GM13977 (cell line): ENCODE measurements around the gene OTOGL.

ENCODE experiments used
- DNase-seq: peaks from one replicate; pipeline ENCODE4 v3.0.0; 2012; ENCODE audit warnings: low spot score
- in situ Hi-C: fragments of 300-500 bp; cut with MboI; formaldehyde crosslinking; loops from one replicate; pipeline ENCODE4 v1.12.0; 2022; ENCODE audit warnings: low sequenced_read_pairs, low pct_unique_long_range_greater_than_20kb, mixed read lengths, inconsistent platforms; ENCODE audit not compliant: unreplicated experiment
- TF ChIP-seq, protein P1 (sequence below): IDR thresholded peaks from 2 replicates; pipeline ENCODE4 v1.5.1; 2012; ENCODE audit warnings: mild to moderate bottlenecking, control low read depth; ENCODE audit not compliant: insufficient read depth; ENCODE audit errors: extremely low read depth, missing control alignments

The OTOGL gene

DNA sequence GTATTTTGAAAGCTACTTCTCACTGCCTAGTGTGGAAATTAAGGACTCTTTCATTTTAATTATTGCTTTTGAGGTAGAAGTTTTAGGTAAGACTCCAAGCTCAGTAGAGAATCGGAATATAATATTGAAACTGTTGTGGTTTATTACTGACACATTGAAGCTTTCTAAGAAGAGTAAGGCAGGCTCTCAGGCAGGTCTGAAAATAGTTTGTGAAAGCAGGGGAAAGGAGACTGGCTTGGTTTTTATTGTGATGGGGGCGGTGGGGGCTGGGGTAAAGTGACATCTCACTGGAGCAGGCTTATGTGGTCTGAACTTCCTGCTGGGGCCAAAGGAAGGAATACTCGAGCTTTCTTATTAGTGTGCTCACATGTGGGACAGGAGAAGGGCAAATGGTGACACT is 79.5 kb downstream of the OTOGL start:
- in situ Hi-C loops: no loop called here
- TF ChIP-seq, protein P1, sequence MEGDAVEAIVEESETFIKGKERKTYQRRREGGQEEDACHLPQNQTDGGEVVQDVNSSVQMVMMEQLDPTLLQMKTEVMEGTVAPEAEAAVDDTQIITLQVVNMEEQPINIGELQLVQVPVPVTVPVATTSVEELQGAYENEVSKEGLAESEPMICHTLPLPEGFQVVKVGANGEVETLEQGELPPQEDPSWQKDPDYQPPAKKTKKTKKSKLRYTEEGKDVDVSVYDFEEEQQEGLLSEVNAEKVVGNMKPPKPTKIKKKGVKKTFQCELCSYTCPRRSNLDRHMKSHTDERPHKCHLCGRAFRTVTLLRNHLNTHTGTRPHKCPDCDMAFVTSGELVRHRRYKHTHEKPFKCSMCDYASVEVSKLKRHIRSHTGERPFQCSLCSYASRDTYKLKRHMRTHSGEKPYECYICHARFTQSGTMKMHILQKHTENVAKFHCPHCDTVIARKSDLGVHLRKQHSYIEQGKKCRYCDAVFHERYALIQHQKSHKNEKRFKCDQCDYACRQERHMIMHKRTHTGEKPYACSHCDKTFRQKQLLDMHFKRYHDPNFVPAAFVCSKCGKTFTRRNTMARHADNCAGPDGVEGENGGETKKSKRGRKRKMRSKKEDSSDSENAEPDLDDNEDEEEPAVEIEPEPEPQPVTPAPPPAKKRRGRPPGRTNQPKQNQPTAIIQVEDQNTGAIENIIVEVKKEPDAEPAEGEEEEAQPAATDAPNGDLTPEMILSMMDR: no peak
- DNase-seq: no peak

DNA sequence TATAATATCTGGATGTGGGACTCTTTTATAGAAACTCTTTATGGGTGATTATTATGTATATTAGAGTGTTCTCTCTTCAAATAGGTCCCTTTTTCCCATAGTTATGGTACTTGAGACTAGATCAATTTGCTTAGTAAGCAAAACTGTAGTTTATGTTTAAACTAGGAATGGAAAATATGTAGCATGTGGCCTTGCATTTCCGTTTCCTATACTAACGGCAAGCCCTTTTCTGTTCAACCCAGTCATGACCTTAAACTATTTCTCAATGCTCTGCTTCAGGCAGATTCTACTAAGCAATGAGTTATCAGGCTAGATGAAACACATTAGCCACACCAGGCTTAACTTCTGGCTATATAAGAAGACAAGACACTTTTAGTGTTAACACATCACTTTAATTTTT is 84.6 kb downstream of the OTOGL start:
- in situ Hi-C loops: no loop called here
- DNase-seq: no peak
- TF ChIP-seq, protein P1: no peak

DNA sequence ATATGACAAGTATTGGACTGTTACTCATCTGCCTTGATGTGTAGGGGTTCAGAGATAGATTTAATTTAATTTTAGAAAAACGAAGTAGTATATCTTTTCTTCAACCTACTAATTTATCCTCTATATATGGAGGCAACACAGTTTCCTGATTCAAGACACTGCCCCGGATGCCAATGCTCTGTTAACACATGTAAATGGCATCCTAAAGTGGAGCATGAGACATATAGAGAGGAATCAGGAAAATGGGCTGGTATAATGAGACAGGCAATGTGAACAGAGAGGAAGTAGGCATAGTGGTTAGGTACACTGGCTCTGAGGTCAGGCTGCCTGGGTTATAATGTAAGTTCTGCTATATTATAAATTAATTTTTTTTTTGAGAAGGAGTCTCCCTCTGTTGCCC is 85.6 kb downstream of the OTOGL start:
- in situ Hi-C loops: no loop called here
- TF ChIP-seq, protein P1: no peak
- DNase-seq: no peak

DNA sequence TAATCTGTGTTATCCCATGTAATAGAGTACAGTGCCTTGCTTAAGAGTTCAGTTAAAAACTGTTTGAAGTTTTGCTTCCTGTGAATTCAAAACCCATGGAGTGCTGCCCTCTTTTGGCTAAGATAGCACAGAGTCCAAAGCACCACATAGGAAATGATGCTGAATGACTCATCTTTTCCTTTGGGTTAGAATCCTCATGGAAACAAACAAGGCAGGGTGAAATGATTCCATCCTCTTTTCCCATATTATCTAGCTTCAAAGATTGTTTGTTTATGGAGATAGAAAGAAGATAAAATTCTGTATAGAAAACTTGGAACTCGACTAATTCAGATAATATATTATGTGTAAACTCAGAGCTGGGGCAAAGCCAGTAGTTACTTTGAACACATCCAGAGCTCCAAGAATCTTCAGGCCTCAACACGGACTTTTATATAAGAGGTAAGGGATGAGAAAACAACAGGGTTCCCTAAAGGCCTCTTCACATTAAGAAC is 87.4 kb downstream of the OTOGL start:
- peak; percentile 25 for DNase-seq

DNA sequence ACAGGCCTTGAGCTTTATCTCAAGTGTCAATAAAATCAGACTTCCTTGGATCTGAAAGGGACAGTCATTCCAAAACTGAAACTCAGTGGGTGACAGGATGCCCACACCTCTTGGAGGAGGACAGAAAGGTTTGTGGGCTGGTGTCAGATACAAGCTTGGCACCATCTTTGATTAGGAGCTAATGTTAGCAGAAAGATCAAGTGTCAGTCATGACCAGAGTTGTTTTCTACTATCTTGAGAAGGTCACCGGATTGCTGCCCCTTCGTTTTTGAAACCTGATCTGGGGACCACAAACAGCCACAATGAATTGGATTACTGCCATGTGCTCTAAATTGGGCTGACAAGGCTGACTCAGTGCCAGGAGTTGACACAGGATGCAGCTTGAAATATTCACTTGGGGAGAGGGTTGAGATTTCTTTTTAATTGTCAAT is 88.3 kb downstream of the OTOGL start:
- TF ChIP-seq, protein P1: no peak
- in situ Hi-C loops: no loop called here
- no peak for DNase-seq

More for the DNA sequence above, 87.4 kb downstream of the OTOGL start:
- in situ Hi-C loops: no loop called here
- TF ChIP-seq, protein P1: peak; percentile 66

DNA sequence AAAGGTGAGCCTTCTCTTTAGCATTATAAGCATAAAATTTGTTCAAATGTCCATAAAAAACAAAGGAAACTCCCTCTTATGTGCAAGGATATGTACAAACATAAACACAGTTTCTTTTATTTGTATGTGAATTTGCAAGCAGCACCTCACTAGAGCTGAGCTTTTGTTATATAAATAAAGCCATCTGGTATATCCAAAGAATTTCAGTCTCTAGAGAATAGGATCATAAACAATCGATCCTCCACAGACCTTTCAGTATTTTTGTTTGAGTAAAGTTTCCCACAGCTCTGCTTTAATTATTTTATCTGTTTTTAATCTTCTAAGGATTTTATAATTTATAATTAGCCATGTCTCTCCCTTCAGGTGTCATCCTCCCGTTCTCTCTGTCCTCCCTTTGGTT is 89.2 kb downstream of the OTOGL start:
- in situ Hi-C loops: no loop called here
- DNase-seq: no peak
- TF ChIP-seq, protein P1: no peak

DNA sequence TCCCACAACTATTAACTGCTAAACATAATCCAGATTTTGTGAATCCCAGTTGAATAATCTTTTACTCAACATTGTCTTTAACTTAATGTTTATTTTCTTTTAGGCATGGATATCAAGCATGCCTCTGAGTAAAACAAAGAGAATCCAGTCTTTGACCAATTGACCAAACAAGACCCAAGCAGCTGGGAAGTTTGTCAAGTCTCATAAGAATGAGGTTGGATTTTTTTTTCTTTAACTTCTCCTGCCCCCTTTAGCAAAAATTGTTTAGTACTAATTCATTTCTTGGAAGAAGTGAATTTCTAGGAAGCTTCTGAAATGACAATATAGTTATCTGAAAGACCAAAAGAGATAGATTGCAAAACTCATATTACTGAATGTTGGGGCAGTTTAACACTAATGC is 89.9 kb downstream of the OTOGL start:
- no peak for DNase-seq
- TF ChIP-seq, protein P1: no peak
- in situ Hi-C loops: no loop called here
